ENCODE results near the gene SGF29.
"Not testable (repeated sequence)": the region's sequence is repeated elsewhere in the genome, so short reads cannot be mapped to it uniquely, and the experiment has no call there.

The SGF29 gene

GRCh38 chr16:28592979-28593553, 39.3 kb downstream of the SGF29 start:
- no peak for DNase-seq (ENCODE audit: low read depth in 2 of 3, low spot score in 2 of 3)

- DNase-seq (ENCODE audit: low read depth in 2 of 3, low spot score in 2 of 3): not testable (repeated sequence)
Observed at GRCh38 chr16:28595451-28595850, 41.7 kb downstream of the SGF29 start.

GRCh38 chr16:28596115-28596630, 42.5 kb downstream of the SGF29 start:
- no peak for DNase-seq (ENCODE audit: low read depth in 2 of 3, low spot score in 2 of 3)

GRCh38 chr16:28596840-28597691, 43.3 kb downstream of the SGF29 start, which contains the start of gene SULT1A2:
Gene SULT1A2 (minus strand): TSS chr16:28597050. CDS start chr16:28595930, 1,120 bp downstream.
- DNase-seq (ENCODE audit: low read depth in 2 of 3, low spot score in 2 of 3): no peak

- DNase-seq (ENCODE audit: low read depth in 2 of 3, low spot score in 2 of 3): no peak
Observed at GRCh38 chr16:28597692-28598261, 44.1 kb downstream of the SGF29 start.

- DNase-seq (ENCODE audit: low read depth in 2 of 3, low spot score in 2 of 3): not testable (repeated sequence)
Observed at GRCh38 chr16:28599377-28600285, 45.9 kb downstream of the SGF29 start.

- not testable (repeated sequence) for DNase-seq (ENCODE audit: low read depth in 2 of 3, low spot score in 2 of 3)
Observed at GRCh38 chr16:28600965-28601364, 47.2 kb downstream of the SGF29 start.

GRCh38 chr16:28601589-28601988, 47.9 kb downstream of the SGF29 start:
- not testable (repeated sequence) for DNase-seq (ENCODE audit: low read depth in 2 of 3, low spot score in 2 of 3)

- DNase-seq (ENCODE audit: low read depth in 2 of 3, low spot score in 2 of 3): not testable (repeated sequence)
Observed at GRCh38 chr16:28602062-28602461, 48.3 kb downstream of the SGF29 start.

GRCh38 chr16:28602529-28602928, 48.8 kb downstream of the SGF29 start:
- no peak for DNase-seq (ENCODE audit: low read depth in 2 of 3, low spot score in 2 of 3)

GRCh38 chr16:28603381-28604185, 49.9 kb downstream of the SGF29 start:
- DNase-seq (ENCODE audit: low read depth in 2 of 3, low spot score in 2 of 3): no peak

GRCh38 chr16:28604186-28604565, 50.5 kb downstream of the SGF29 start:
- no peak for DNase-seq (ENCODE audit: low read depth in 2 of 3, low spot score in 2 of 3)

- DNase-seq (ENCODE audit: low read depth in 2 of 3, low spot score in 2 of 3): no peak
Observed at GRCh38 chr16:28606291-28607115, 52.8 kb downstream of the SGF29 start.

- DNase-seq (ENCODE audit: low read depth in 2 of 3, low spot score in 2 of 3): no peak
Observed at GRCh38 chr16:28607116-28607623, 53.5 kb downstream of the SGF29 start.

GRCh38 chr16:28607681-28608495, 54.2 kb downstream of the SGF29 start:
- not testable (repeated sequence) for DNase-seq (ENCODE audit: low read depth in 2 of 3, low spot score in 2 of 3)

- not testable (repeated sequence) for DNase-seq (ENCODE audit: low read depth in 2 of 3, low spot score in 2 of 3)
Observed at GRCh38 chr16:28608496-28608808, 54.7 kb downstream of the SGF29 start.

GRCh38 chr16:28608867-28609596, 55.3 kb downstream of the SGF29 start:
- not testable (repeated sequence) for DNase-seq (ENCODE audit: low read depth in 2 of 3, low spot score in 2 of 3)

All from activated CD8-positive, alpha-beta memory T cell treated with anti-CD3 and anti-CD28 coated beads for 48 hours (primary cell).